Right renal pelvis (tissue), 4 donors: Measurements from ENCODE around the gene KRTAP22-1. TPM values are rescaled to one million over a fixed set of nuclear protein-coding genes. Genes with fewer than 3 reads are reported as not detected.

Experiments
- DNase-seq, 4 donors: peaks; one replicate each; pipeline ENCODE4 v3.0.0-alpha.2; 2013; ENCODE audit warnings: low read depth in 4 of 4, low spot score in 3 of 4, missing footprints in 1 of 4
- polyA plus RNA-seq, 4 donors: library from polyadenylated mRNA; unstranded; fragments of 120-200 nt; gene quantifications; one replicate each; pipeline ENCODE4 v1.2.1, GENCODE V29; 2013; ENCODE audit not compliant: insufficient read length in 4 of 4

Gene KRTAP22-1
- polyA plus RNA-seq, 4 donors, result not detected

DNA sequence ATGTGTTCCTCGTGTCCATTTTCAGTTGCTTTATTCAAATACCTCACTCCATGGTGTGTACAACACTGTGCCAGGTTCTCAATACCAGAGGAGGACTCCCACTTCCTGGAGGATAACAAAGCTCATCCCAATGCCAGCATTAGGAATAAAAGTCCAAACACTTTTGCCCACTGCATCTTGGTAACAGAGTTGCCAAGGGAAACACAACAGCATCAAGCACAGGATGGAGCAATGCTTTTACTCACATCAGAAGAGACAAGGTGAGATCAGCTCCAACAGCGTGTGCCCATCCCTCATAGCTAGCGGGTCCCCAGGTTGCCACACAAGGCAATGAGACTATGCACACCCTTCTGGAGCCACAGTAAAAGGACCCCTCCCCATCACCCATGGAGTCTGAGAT, 22.5 kb downstream of the KRTAP22-1 start:
- DNase-seq, result no peak

DNA sequence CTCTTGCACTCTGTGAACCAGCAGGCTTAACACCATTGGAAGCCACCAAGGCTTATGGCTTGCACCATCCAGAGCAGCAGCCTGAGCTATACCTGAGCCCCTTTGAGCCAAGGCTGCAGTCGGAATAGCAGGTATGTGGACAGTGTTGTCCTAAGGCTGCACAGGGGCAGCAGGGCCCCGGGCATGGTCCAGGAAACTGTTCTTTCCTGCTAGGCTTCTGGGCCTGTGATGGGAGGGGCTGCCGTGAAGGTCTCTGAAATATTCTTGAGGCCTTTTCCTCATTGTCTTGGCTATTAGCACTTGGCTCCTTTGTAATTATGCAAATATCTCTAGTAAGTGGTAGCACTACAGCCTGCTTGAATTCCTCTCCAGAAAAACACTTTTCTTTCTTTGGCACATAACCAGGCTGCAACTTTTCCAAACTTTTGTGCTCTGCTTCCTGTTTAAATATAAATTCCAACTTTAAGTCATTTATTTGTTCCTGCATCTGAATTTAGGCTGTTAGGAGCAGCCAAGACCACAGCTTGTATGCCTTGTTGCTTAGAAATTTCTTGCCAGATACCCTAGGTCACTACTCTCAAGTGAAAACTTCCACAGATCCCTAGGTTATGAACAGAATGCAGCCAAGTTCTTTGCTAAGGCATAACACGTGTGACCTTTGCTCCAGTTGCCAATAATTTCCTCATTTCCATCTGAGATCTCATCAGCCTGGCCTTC, 24.7 kb downstream of the KRTAP22-1 start:
- no peak for DNase-seq

DNA sequence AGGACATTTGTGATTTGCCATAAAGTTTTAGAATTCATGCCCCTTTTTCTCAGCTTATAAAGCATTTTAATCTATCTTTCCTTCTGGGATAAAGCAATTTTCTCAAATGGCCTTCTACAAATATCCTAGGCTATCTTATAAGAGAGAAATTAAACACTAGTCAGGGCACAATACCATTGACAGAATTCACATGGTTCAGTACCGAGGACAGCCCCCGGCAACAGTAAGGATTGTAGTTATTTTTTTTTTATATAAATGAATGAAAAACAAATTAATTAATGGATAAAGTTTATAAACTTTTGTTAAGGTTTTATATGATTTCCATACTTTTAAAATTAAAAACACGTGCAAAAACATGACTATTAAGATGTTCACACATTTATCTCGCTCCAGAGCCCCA, 27.2 kb downstream of the KRTAP22-1 start:
- no peak for DNase-seq

DNA sequence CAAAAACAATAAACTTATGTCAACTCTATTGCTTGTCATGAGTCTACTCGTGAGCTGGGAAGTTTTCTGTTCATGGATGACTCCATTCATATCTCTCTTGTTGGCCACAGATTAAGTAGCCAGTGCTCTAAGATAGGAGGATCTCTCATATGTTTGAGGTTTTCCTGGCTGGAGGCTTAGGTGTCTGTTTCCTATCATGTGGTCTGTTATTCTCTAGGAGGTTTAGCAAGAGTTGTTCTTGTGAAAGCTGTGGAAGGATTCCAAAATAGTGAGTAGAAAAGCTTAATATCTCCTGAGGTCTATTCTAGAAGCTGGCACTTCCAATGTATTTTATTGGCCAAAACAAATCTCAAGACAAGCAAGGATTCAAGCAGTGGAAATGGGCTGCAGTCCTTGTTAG, 28.3 kb downstream of the KRTAP22-1 start:
- no peak for DNase-seq

DNA sequence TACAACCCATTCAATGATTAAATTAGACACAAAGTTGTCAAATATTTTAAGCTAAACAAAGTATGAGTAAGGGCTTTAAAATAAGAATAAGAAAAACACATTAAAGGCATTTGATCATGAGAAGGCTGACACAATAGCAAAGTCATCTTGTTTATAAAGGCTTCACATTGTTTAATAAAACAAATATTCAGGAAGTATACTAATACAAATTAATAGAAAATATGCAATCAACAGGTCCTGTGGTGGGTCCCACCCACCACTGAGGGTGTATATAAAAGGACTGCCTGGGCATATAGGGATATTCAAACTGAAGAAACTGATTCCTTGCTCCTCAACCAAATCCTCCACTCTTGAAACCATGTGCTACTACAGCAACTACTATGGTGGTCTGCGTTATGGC, 34.0 kb downstream of the KRTAP22-1 start, which contains the start of gene KRTAP20-2:
Gene KRTAP20-2, plus strand, starts transcription at position 301 of the 400 bp plus-strand sequence. Its CDS starts 58 bp downstream, at position 359.
- no peak for DNase-seq

DNA sequence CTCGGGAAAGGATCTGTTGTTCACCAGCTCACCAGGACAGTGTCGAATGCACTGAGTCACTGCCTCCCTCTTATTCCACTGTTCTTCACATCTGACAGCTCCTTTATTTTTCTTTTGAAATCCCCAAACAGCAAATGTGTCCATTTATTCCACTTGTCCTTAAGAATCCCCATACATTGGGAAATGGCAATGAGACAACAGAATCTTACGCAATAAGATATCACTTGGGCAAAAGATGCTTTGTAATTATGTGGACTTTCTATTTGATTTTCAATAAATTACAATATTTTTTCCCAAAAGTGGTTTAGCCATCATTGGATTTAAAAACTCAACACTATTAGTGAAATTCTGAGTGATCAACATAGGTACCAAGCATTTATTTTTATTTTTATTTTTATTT, 37.8 kb downstream of the KRTAP22-1 start:
- no peak for DNase-seq

DNA sequence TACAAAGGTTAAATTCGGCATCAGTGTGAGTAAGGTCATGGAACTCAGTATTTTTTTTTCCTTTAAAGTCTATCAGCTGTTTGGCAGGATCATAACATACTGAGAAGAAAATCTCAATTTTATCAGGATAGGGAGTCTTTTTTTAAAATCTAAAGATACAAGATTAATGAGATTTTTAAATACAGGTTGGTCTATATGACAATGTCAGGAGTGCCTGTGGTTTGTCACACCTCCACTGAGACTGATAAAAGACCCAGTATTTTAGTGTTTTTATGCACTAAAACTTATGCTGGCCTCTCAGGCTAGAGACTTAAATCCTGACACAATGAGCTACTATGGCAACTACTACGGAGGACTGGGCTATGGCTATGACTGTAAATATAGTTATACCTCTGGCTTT, 41.7 kb downstream of the KRTAP22-1 start, which contains the start of gene KRTAP20-3:
Gene KRTAP20-3, plus strand, starts transcription at position 301 of the 400 bp plus-strand sequence.
- DNase-seq, result no peak

DNA sequence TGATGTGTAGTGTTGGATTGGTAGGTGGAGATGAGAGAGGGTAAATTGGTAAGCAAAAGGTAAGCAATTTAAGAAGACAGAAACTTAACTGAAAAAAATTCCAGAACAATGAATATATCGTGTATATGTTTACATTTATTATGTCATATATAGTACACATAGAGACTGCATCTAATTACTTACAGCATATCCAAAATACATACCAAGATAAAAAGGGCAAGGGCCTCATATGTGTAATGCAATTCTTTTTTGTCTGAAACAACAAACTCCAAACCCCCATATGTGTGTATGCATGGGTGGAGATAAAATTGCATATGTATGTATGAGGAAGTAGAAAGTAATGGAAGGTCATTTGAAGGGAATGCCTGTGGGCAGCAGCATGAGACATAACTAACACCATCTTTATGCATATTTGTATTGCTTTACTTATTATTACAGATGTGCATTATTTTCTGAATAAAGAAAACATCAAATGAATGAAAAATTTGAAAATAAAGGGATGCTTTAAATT, 46.1 kb downstream of the KRTAP22-1 start:
- DNase-seq, result no peak

Other genes with a start within 250 kb of the KRTAP22-1 start
- not detected for gene KRTAP13-2, start 228.8 kb upstream of the KRTAP22-1 start, polyA plus RNA-seq
- gene KRTAP13-1, start 205.1 kb upstream of the KRTAP22-1 start, polyA plus RNA-seq, result not detected
- not detected for gene KRTAP13-3, start 175.2 kb upstream of the KRTAP22-1 start, polyA plus RNA-seq
- not detected for gene KRTAP13-4, start 170.9 kb upstream of the KRTAP22-1 start, polyA plus RNA-seq
- not detected for gene KRTAP15-1, start 160.8 kb upstream of the KRTAP22-1 start, polyA plus RNA-seq
- gene KRTAP19-1, start 120.7 kb upstream of the KRTAP22-1 start, polyA plus RNA-seq, result not detected
- gene KRTAP19-2, start 113.7 kb upstream of the KRTAP22-1 start, polyA plus RNA-seq, result not detected
- gene KRTAP19-3, start 109.1 kb upstream of the KRTAP22-1 start, polyA plus RNA-seq, result not detected
- not detected for gene KRTAP19-4, start 103.9 kb upstream of the KRTAP22-1 start, polyA plus RNA-seq
- not detected for gene KRTAP19-5, start 98.9 kb upstream of the KRTAP22-1 start, polyA plus RNA-seq
- not detected for gene KRTAP19-6, start 59.2 kb upstream of the KRTAP22-1 start, polyA plus RNA-seq
- not detected for gene KRTAP19-7, start 39.8 kb upstream of the KRTAP22-1 start, polyA plus RNA-seq
- gene KRTAP22-2, start 10.7 kb upstream of the KRTAP22-1 start, polyA plus RNA-seq, result not detected
- not detected for gene KRTAP6-3, start 8.6 kb upstream of the KRTAP22-1 start, polyA plus RNA-seq
- not detected for gene KRTAP6-2, start 2.2 kb upstream of the KRTAP22-1 start, polyA plus RNA-seq
- gene KRTAP6-1, start 12.8 kb downstream of the KRTAP22-1 start, polyA plus RNA-seq, result not detected
- gene KRTAP20-1, start 15.3 kb downstream of the KRTAP22-1 start, polyA plus RNA-seq, result not detected
- not detected for gene KRTAP20-4, start 19.5 kb downstream of the KRTAP22-1 start, polyA plus RNA-seq
- gene KRTAP20-2, start 34.1 kb downstream of the KRTAP22-1 start, polyA plus RNA-seq, result not detected
- not detected for gene KRTAP20-3, start 41.8 kb downstream of the KRTAP22-1 start, polyA plus RNA-seq
- not detected for gene KRTAP21-3, start 117.7 kb downstream of the KRTAP22-1 start, polyA plus RNA-seq
- not detected for gene KRTAP21-2, start 146.2 kb downstream of the KRTAP22-1 start, polyA plus RNA-seq
- not detected for gene KRTAP21-1, start 154.3 kb downstream of the KRTAP22-1 start, polyA plus RNA-seq
- gene KRTAP8-1, start 212.2 kb downstream of the KRTAP22-1 start, polyA plus RNA-seq, result not detected
- gene KRTAP7-1, start 228.7 kb downstream of the KRTAP22-1 start, polyA plus RNA-seq, result not detected